K562 (cell line): Measurements from ENCODE around the gene SNRNP200. TPM values are rescaled to one million over a fixed set of nuclear protein-coding genes. Genes with fewer than 3 reads are reported as not detected.

Experiments
- ARID1B ChIP-seq: fragments of 450-650 bp; IDR thresholded peaks from 2 replicates; pipeline ENCODE4 v1.6.1; 2016; ENCODE audit warnings: antibody characterized with exemption, mild to moderate bottlenecking, inconsistent platforms
- BHLHE40 ChIP-seq: IDR thresholded peaks from 2 replicates; pipeline ENCODE4 v1.6.1; 2011; ENCODE audit warnings: low read length, improper control_type of control experiment
- CTBP1 ChIP-seq: fragments of 450-650 bp; IDR thresholded peaks from 2 replicates; pipeline ENCODE4 v1.6.1; 2016; ENCODE audit warnings: borderline replicate concordance
- EP300 ChIP-seq: IDR thresholded peaks from 2 replicates; pipeline ENCODE4 v1.6.1; 2012; ENCODE audit warnings: low read length, improper control_type of control experiment
- ETS2 ChIP-seq: IDR thresholded peaks from 2 replicates; pipeline ENCODE4 v1.6.1; 2016; ENCODE audit warnings: borderline replicate concordance, missing genetic modification characterization, mild to moderate bottlenecking, moderate library complexity, missing compliant biosample characterization; ENCODE audit not compliant: poor library complexity, severe bottlenecking
- FIP1L1 ChIP-seq: fragments of 200-400 bp; formaldehyde crosslinking; IDR thresholded peaks from 2 replicates; pipeline ENCODE4 v1.6.1; 2018; ENCODE audit warnings: mild to moderate bottlenecking, low read depth, low read length; ENCODE audit not compliant: poor library complexity, severe bottlenecking
- KAT2B ChIP-seq: IDR thresholded peaks from one replicate; pipeline ENCODE4 v1.6.1; 2012; ENCODE audit warnings: low read depth, mild to moderate bottlenecking, control low read depth, inconsistent platforms, low read length, moderate library complexity
- KLF10 ChIP-seq: fragments of 250-450 bp; sonication (Bioruptor Pico); IDR thresholded peaks from 2 replicates; pipeline ENCODE4 v1.6.1; 2021; ENCODE audit warnings: matching md5 sums
- MBD2 ChIP-seq: sonication (generic); IDR thresholded peaks from 2 replicates; pipeline ENCODE4 v1.6.1; 2016; ENCODE audit warnings: low read depth, borderline replicate concordance
- NCOA1 ChIP-seq: fragments of 450-650 bp; IDR thresholded peaks from 2 replicates; pipeline ENCODE4 v1.6.1; 2016; ENCODE audit warnings: low read depth
- NCOA2 ChIP-seq, 2 experiments: fragments of 450-650 bp; IDR thresholded peaks; 2 replicates each; pipeline ENCODE4 v1.6.1; 2018; ENCODE audit warnings: mild to moderate bottlenecking in 2 of 2, moderate library complexity in 1 of 2; ENCODE audit not compliant: partially characterized antibody in 2 of 2
- NR4A1 ChIP-seq, 2 experiments: fragments of 250-450 bp in 1 of 2; fragments of 450-650 bp in 1 of 2; sonication (Bioruptor Pico) in 1 of 2; IDR thresholded peaks; 2 replicates each; pipeline versions ENCODE4 v1.4.0 to v1.6.1; 2016 to 2020; ENCODE audit warnings: mild to moderate bottlenecking in 2 of 2, missing compliant biosample characterization in 1 of 2, missing genetic modification characterization in 1 of 2, moderate library complexity in 1 of 2
- POLR3A ChIP-seq: IDR thresholded peaks from 2 replicates; pipeline ENCODE4 v1.6.1; 2011; ENCODE audit warnings: borderline replicate concordance, mild to moderate bottlenecking, moderate library complexity; ENCODE audit not compliant: insufficient read length, insufficient read depth; ENCODE audit errors: extremely low read depth
- PPARD ChIP-seq: fragments of 250-450 bp; sonication (Bioruptor Pico); IDR thresholded peaks from 2 replicates; pipeline ENCODE4 v1.8.0; 2022; ENCODE audit warnings: inconsistent platforms, mild to moderate bottlenecking, moderate library complexity
- ZNF175 ChIP-seq: fragments of 200-800 bp; sonication (Bioruptor generic); IDR thresholded peaks from 2 replicates; pipeline ENCODE4 v1.6.1; 2016; ENCODE audit warnings: low read depth, mild to moderate bottlenecking, missing genetic modification characterization, missing compliant biosample characterization
- ZNF318 ChIP-seq, 2 experiments: fragments of 450-650 bp; IDR thresholded peaks; 2 replicates each; pipeline ENCODE4 v1.6.1; 2016; ENCODE audit warnings: mild to moderate bottlenecking in 2 of 2, borderline replicate concordance in 1 of 2, low read depth in 1 of 2, moderate library complexity in 1 of 2
- ZNF324 ChIP-seq: fragments of 250-450 bp; sonication (Bioruptor Pico); IDR thresholded peaks from 2 replicates; pipeline ENCODE4 v1.4.0; 2020; ENCODE audit warnings: mild to moderate bottlenecking
- ZNF778 ChIP-seq: fragments of 450-650 bp; formaldehyde crosslinking; IDR thresholded peaks from 2 replicates; pipeline ENCODE4 v1.4.0; 2020; ENCODE audit warnings: mild to moderate bottlenecking, moderate library complexity
- polyA plus RNA-seq, 8 experiments: library from polyadenylated mRNA; depleted of rRNA in 4 of 8; stranded (reverse) in 5 of 8; unstranded in 3 of 8; fragments of >200 nt; fragmentation: Nextera tagmentation in 2 of 8; fragmentation: Illumina TruSeq in 1 of 8; extraction: Ambion mirVana in 2 of 8; extraction: Trizol in 1 of 8; gene quantifications; 2 replicates each; pipeline versions ENCODE4 v1.2.1 to v1.2.3, GENCODE V29; 2011 to 2014; ENCODE audit warnings: inconsistent platforms in 1 of 8, missing spikeins in 1 of 8
- total RNA-seq, 7 experiments: library from RNA; depleted of rRNA in 6 of 7; stranded (reverse); fragments of >200 nt in 6 of 7; fragmentation: Illumina TruSeq in 2 of 7; extraction: Trizol in 2 of 7; gene quantifications; 2 replicates each; pipeline versions ENCODE4 v1.2.1 to v1.2.3, GENCODE V29; 2011 to 2021; ENCODE audit warnings: low replicate concordance in 1 of 7
- TF ChIP-seq, protein P1 (sequence below): fragments of 250-450 bp; sonication (Bioruptor Pico); IDR thresholded peaks from 2 replicates; pipeline ENCODE4 v1.5.0; 2021

The SNRNP200 gene
- total and polyA plus RNA-seq, 9 of the 15 experiments (the other 6 are each of a cell fraction or from before 2014, with no cell fraction given): 76.1 to 231 (median 155) TPM

DNA sequence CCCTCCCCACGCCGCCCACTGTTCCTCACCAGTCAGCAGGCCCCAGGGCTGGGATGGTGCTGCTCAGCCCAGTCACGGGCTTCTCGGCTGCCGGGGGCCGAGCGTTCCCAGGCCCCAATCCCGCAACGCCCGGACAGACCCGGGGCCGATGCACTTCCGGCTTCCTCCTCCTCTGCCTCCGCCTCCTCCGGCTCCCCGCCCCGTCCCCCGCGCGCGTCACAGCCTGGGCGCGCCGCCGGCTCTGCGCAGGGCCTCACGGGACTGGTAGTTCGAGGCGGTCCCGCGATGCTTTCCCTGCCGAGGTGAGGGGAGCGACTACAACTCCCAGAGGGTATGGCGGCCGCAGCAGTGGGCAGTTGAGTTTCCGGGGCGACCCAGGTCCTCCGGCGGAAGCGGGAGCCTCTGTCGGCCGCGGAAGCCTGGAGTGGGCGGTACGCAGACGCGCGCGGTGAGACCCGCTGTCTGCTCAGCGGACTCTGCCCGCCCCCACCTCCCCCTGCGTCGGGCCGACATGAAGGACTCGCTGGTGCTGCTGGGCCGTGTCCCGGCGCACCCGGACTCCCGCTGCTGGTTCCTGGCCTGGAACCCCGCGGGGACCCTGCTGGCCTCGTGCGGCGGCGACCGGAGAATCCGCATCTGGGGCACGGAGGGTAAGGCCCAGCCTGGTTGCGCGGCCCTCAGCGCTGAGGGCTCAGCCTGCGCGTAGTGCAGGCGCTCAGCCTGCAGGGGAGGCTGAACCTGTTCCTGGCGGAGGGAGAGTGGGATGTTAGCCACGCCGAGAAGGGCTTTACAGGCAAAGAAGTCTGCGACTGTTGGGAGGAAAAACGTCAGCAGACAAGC, 39.3 kb downstream of the SNRNP200 start, which contains the start of the genes CIAO1 and TMEM127 (continued):
- TF ChIP-seq NR4A1 (CRISPR knock-in tag; IDR thresholded peaks at IDR 0.05): no peak
- TF ChIP-seq NR4A1 (tag; IDR thresholded peaks at IDR 0.05): 0 out of 2 replicates have a peak, but pooled peaks have one; percentile 42
- no peak for TF ChIP-seq POLR3A
- no peak for TF ChIP-seq KLF10 (CRISPR knock-in tag)
- no peak for TF ChIP-seq PPARD (CRISPR knock-in tag)
- TF ChIP-seq, protein P1, sequence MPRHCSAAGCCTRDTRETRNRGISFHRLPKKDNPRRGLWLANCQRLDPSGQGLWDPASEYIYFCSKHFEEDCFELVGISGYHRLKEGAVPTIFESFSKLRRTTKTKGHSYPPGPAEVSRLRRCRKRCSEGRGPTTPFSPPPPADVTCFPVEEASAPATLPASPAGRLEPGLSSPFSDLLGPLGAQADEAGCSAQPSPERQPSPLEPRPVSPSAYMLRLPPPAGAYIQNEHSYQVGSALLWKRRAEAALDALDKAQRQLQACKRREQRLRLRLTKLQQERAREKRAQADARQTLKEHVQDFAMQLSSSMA (CRISPR knock-in tag): no peak
- TF ChIP-seq NCOA2 (IDR thresholded peaks at IDR 0.05; ENCODE audit: partially characterized antibody in 2 of 2): no peak
- TF ChIP-seq ZNF324 (CRISPR knock-in tag): no peak
- TF ChIP-seq KAT2B: no peak
- TF ChIP-seq ZNF778 (CRISPR knock-in tag): no peak
- peak; percentile 59 for TF ChIP-seq FIP1L1
- no peak for TF ChIP-seq ZNF318 (IDR thresholded peaks at IDR 0.05; ENCODE audit: borderline replicate concordance in 1 of 2, low read depth in 1 of 2)
- no peak for TF ChIP-seq ZNF175
- TF ChIP-seq CTBP1: peak; percentile 82
- no peak for TF ChIP-seq EP300
- peak; percentile 91 for TF ChIP-seq BHLHE40
- peak; percentile 59; the same call in 1 of the 2 replicates for TF ChIP-seq NCOA1
- no peak for TF ChIP-seq ARID1B
- peak; percentile 84; the same call in 1 of the 2 replicates for TF ChIP-seq MBD2
- TF ChIP-seq ETS2: no peak
